Hematopoietic multipotent progenitor cell treated with erythropoietin and hydrocortisone succinate and interleukin-3 and kit ligand, for 17 days (in vitro differentiated cells): Measurements from ENCODE around the gene BCR.

ENCODE experiments used
- DNase-seq: peaks from one replicate; pipeline ENCODE4 v3.0.0-alpha.2; 2015; ENCODE audit warnings: low spot score

Gene BCR

DNA sequence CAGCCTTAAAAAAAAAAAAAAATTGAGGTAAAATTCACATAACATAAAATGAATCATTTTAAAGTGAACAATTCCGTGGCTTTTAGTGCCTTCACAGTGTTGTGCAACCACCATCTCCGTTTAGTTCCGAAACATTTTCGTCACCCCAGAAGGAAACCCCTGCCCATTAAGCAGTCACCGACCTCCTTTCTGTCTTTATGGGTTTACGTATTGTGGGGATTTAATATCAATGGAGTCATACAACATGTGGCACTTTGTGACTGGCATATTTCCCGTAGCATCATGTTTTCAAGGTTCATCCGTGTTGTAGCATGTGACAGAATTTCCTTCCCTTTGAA, 65.5 kb downstream of the BCR start:
- no peak for DNase-seq

DNA sequence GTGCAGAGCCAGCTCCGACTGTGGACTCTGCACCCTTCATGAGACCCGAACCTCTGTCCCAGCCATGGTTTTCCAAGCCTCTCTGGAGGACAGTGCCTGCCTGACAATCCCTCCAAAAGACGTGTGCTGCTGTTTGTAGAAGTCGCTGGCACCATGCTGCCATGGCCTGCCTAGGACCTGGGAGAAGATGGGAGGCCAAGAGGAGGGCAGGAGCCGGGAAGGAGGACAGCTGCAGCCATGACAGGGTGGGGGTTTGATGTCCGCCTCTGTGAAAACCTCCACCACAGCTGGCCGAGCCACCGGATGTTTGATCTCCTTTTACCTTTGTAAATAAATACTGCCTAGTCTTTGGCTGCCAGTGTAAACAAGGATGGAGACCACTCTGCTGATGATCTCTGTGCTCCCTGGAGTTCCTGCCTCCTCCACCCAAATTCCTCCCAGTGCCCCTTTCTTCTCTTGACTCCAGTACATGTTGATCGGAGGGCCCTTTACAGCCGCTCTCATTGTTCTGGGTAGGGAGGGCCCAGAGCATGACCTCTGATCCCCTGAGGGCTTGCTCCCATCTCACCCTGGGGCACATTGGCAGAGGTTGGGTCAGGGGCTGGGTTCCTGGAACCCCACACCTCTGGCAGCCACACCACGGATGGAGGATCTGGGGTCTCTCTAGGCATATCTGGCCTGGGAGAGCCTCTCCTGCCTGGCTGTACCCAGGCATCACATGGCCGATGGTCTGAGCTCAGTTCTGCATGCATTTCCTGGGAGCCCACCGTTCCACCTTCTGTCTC, 66.9 kb downstream of the BCR start:
- DNase-seq = no peak

- DNase-seq = no peak
Observed at GRCh38 chr22:23248583-23248982, 68.3 kb downstream of the BCR start.

- DNase-seq = no peak
Observed at GRCh38 chr22:23250056-23250784, 69.9 kb downstream of the BCR start.

DNA sequence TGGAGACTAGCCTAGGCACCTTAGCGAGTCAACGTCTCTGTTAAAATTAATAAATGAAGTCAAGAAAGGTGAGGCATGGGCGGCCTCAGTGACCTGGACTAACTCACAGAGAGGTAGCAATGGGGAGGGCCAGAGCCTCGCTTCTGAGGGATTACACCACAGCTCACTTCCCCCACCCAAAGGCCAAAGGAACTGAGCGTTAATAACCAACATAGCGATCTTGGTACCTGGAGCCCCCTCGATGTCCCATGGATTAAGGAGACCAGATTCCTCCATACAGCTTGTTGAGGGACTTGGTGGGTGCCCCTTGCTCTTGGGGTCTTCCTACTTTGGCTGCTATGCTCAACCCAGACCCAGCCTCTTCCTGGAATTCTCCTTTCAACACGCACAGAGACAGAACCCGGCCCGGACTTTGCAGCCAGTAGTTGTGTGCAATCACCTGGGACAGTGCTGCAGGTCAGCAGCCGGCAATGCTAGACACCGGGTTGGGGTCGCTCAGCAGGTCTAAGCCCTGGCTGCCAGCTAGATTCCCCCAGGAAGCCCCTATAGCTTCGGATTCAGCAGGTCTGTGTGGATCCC, 70.6 kb downstream of the BCR start:
- no peak for DNase-seq

- DNase-seq = no peak
Observed at GRCh38 chr22:23251445-23252093, 71.3 kb downstream of the BCR start.

GRCh38 chr22:23253475-23254055, 73.3 kb downstream of the BCR start:
- no peak for DNase-seq

DNA sequence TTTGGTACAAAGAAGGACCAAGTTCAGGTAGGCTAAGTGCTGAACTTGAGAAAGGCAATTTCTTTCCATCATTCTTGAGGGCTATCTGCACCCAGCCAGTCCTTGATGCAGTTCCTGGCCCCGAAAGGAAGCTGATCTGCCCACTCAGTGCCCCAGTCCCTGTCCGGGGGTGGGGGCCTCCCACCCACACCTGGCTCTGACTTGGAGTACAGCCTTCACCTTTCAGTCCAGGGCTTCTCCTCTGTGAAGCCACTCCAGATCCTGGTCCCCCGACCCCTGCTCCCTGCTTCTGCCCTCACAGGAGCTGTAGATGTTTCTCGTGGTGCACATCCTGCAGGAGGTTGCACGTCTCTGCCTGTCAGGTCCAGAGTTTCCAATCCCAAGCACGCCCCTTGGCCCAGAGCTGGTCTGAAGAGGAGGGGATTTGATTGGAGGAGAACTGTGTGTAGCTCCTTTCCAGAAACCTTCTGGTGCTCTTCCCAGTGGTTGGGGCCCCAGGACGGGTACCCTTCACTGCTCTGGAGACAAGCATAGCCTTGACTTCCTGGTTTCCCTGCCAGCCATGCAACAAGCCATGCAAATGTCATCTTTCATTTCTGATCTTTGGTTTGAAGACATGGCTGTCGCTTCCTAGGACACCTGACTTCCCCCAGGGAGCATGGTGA, 75.3 kb downstream of the BCR start:
- DNase-seq = no peak

- DNase-seq = no peak
Observed at GRCh38 chr22:23256171-23256932, 76.0 kb downstream of the BCR start.

DNA sequence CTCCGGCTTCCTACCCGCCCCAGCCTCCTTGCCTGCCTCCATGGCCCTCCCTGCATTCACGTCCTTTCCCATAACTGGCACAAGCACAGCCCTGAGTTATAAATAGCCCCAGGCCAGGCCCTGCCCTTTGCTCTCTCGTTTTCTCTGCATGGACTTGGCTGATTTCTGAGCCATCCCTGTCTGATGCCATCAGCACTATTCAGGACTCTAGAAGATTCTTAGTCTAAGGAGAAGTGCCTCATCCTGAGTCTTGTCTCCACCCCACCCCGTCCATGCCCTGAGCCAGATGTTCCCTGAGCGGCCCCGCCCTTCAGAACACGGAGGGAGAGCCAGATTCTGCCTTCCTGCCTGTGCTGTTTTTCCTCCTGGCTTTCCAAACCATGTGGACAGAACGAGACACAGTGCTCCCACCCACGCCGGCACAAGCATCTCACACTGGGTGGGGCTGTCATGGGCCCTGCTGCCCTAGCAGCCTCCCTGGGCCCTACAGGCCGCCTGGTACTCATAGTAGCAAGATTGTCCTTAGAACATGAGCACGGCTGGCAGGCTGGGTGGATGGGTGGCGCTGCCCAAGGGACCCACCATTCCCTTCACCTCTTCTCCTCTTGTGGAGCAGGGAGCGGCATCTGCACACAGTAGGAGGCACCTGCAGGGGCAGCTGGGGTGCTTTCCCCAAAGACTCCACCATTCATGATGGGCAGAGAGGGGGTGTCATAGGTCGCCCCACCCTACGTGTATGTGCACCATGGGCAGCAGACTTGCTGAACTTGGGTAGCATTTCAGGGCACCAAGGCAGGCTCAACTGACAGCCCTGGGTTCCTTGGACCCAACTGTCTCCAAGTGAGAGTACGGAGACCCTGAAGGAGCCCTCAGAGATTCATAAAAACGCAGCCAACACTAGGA, 76.9 kb downstream of the BCR start:
- DNase-seq = no peak

DNA sequence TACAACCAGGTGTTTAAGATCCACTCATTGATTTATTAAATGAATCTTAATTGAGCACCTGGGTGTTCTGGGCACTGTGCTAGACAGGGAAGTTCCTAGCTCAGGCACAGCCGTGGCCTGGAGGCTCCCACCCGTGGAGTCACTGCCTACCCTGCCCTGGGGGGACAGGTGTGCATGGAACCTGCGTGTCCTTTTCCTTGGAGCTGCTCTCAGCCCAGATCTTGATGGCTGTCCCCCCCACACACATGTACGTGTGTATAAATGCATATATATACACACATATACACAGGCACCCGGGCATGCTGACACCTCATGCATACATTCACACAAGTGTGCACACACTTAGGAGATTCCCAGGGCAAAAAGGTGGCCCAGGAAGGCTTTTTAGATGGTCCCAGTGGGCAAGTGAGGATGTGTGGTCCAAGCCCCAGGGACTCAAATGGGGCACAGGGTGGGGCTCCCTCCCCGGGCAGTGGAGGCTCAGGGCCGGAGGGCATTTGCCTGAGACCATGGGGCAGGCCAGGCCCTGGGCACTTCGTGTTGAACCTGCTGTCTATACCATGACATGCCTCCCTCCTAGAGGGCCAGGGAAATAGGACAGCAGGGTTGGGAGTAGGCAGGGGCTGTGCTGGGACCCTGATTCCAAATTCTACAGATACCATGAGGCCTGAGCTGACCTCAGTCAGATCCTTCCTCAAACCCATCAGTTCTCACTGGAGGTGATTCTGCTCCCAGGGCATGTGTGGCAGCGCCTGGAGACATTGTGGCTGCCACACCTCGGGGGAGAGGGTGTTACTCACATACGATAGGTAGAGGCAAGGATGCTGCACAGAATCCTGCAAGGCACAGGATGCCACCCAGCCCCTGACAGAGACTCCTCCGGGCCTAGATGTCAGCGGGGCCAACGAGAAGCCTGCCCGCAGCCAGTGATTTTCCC, 77.8 kb downstream of the BCR start:
- DNase-seq = no peak

GRCh38 chr22:23258826-23259170, 78.5 kb downstream of the BCR start:
- no peak for DNase-seq

GRCh38 chr22:23259916-23260644, 79.8 kb downstream of the BCR start:
- no peak for DNase-seq

DNA sequence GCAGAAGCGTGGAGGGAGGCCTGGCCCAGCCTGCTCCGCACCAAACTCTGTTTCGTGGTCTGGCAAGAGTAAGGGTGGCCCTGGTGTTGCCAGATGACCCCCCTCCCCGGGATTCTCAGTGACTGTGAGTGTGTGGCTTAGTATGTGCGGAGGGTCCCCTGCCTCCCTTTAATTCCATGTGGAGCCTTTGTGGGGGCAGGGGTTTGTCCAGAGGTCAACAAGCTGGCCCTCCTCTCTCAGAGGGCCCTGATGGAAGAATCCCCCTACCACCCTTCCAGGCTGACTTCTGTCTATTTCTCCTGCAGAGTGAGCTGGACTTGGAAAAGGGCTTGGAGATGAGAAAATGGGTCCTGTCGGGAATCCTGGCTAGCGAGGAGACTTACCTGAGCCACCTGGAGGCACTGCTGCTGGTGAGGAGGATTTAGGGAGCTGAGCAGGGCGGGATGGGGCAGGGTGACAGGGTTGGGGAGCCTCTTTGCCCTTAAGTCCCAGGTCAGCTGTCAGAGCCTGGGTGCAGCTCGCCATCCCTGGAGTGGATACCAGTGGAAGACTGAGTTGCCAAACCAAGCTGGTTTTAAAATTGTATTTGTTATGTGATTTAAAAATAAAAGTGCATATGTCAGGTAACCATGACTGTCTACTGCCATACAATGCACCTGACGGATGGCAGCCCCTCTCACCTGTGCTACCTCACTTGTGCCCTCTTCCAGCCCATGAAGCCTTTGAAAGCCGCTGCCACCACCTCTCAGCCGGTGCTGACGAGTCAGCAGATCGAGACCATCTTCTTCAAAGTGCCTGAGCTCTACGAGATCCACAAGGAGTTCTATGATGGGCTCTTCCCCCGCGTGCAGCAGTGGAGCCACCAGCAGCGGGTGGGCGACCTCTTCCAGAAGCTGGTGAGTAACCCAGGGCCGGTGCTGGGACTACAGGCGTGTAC, 80.6 kb downstream of the BCR start:
- no peak for DNase-seq

- no peak for DNase-seq
Observed at GRCh38 chr22:23261900-23262450, 81.7 kb downstream of the BCR start.

- DNase-seq = no peak
Observed at GRCh38 chr22:23262518-23263332, 82.4 kb downstream of the BCR start.
